GM23338 (cell line): ENCODE data around the gene TP53BP1. TPM values are rescaled to one million over a fixed set of nuclear protein-coding genes. Genes with fewer than 3 reads are reported as not detected.

Source experiments
- ATAC-seq: fragments of 200-7000 bp; cut with Tn5 transposase; 3 replicates; pipeline ENCODE4 v1.9.1; 2020
- DNase-seq: peaks from one replicate; pipeline ENCODE4 v3.0.0-alpha.2; 2015; ENCODE audit warnings: low spot score
- H2AFZ ChIP-seq: fragments of 200-600 bp; sonication (generic); 2 replicates; pipeline ENCODE4 v1.8.0; 2016; ENCODE audit warnings: antibody characterized with exemption, mild to moderate bottlenecking, moderate library complexity
- H3F3A ChIP-seq: fragments of 200-600 bp; sonication (generic); replicated peaks from 2 replicates; pipeline ENCODE4 v1.8.0; 2017; ENCODE audit warnings: antibody characterized with exemption, mixed run types, low read depth
- H3K27ac ChIP-seq: fragments of 200-600 bp; sonication (generic); 2 replicates; pipeline ENCODE4 v1.6.1; 2016; ENCODE audit warnings: low read depth
- H3K27me3 ChIP-seq: fragments of 200-600 bp; sonication (generic); 2 replicates; pipeline ENCODE4 v1.8.0; 2016; ENCODE audit warnings: mild to moderate bottlenecking, mixed run types, moderate library complexity; ENCODE audit not compliant: insufficient read depth
- H3K36me3 ChIP-seq: fragments of 200-600 bp; sonication (generic); 2 replicates; pipeline ENCODE4 v1.8.0; 2016; ENCODE audit warnings: mild to moderate bottlenecking; ENCODE audit not compliant: insufficient read depth
- H3K4me1 ChIP-seq: fragments of 200-600 bp; sonication (generic); 2 replicates; pipeline ENCODE4 v1.8.0; 2016; ENCODE audit warnings: mild to moderate bottlenecking, moderate library complexity; ENCODE audit not compliant: insufficient read depth
- H3K4me2 ChIP-seq: fragments of 200-600 bp; sonication (generic); 2 replicates; pipeline ENCODE4 v1.7.1; 2017; ENCODE audit warnings: mixed run types
- H3K4me3 ChIP-seq: fragments of 200-600 bp; sonication (generic); 2 replicates; pipeline ENCODE4 v1.6.1; 2016; ENCODE audit warnings: mixed run types
- H3K79me2 ChIP-seq: fragments of 200-600 bp; sonication (generic); replicated peaks from 2 replicates; pipeline ENCODE4 v1.8.0; 2017; ENCODE audit warnings: mild to moderate bottlenecking; ENCODE audit not compliant: insufficient read depth
- H3K9me2 ChIP-seq: fragments of 200-600 bp; sonication (generic); 2 replicates; pipeline ENCODE4 v1.8.0; 2017; ENCODE audit not compliant: insufficient read depth
- H4K20me1 ChIP-seq: fragments of 200-600 bp; sonication (generic); replicated peaks from 2 replicates; pipeline ENCODE4 v1.8.0; 2017; ENCODE audit warnings: mild to moderate bottlenecking; ENCODE audit not compliant: insufficient read depth
- H3K27ac Mint-ChIP-seq: 2 replicates; pipeline ENCODE4 v1.8.0; 2020; ENCODE audit warnings: inconsistent platforms, mild to moderate bottlenecking, moderate library complexity, mixed read lengths
- H3K27me3 Mint-ChIP-seq: 3 replicates; pipeline ENCODE4 v1.8.0; 2022; ENCODE audit warnings: low read depth, mild to moderate bottlenecking, moderate library complexity, mixed read lengths, inconsistent platforms; ENCODE audit not compliant: insufficient read depth, poor library complexity
- H3K36me3 Mint-ChIP-seq: 3 replicates; pipeline ENCODE4 v1.8.0; 2021; ENCODE audit warnings: low read depth, mild to moderate bottlenecking, inconsistent platforms, moderate library complexity, mixed read lengths
- H3K4me1 Mint-ChIP-seq: 3 replicates; pipeline ENCODE4 v1.8.0; 2020; ENCODE audit warnings: mild to moderate bottlenecking, inconsistent platforms, mixed read lengths
- H3K4me3 Mint-ChIP-seq: 3 replicates; pipeline ENCODE4 v1.8.0; 2021; ENCODE audit warnings: moderate library complexity, mild to moderate bottlenecking, inconsistent platforms, mixed read lengths
- H3K9me3 Mint-ChIP-seq: 3 replicates; pipeline ENCODE4 v1.8.0; 2020; ENCODE audit warnings: moderate library complexity, mild to moderate bottlenecking, inconsistent platforms, mixed read lengths
- CTCF ChIP-seq, 2 experiments: fragments of 200-600 bp in 1 of 2; sonication (generic) in 1 of 2; conservative IDR thresholded peaks; 2 replicates each; pipeline versions ENCODE4 v1.5.1 to v1.6.1; 2016 to 2017; ENCODE audit warnings: antibody characterized with exemption in 2 of 2, low read depth in 2 of 2, mild to moderate bottlenecking in 2 of 2, moderate library complexity in 1 of 2
- EZH2phosphoT487 ChIP-seq: fragments of 200-600 bp; sonication (generic); IDR thresholded peaks from one replicate; pipeline ENCODE4 v1.8.1; 2018; ENCODE audit warnings: antibody characterized with exemption; ENCODE audit not compliant: unreplicated experiment
- POLR2AphosphoS5 ChIP-seq: IDR thresholded peaks from 2 replicates; pipeline ENCODE4 v1.6.1; 2016; ENCODE audit warnings: antibody characterized with exemption, low read depth
- REST ChIP-seq: IDR thresholded peaks from one replicate; pipeline ENCODE4 v1.6.1; 2018; ENCODE audit warnings: antibody characterized with exemption; ENCODE audit not compliant: unreplicated experiment
- STAT1 ChIP-seq: IDR thresholded peaks from one replicate; pipeline ENCODE4 v1.6.1; 2016; ENCODE audit warnings: antibody characterized with exemption; ENCODE audit not compliant: unreplicated experiment
- ZNF114 ChIP-seq: fragments of 250-450 bp; sonication (Bioruptor Pico); IDR thresholded peaks from 2 replicates; pipeline ENCODE4 v1.5.0; 2020; ENCODE audit warnings: mild to moderate bottlenecking, moderate library complexity
- polyA plus RNA-seq: library from polyadenylated mRNA; unstranded; fragments of >200 nt; fragmentation: Nextera tagmentation; extraction: Ambion mirVana; gene quantifications from 2 replicates; pipeline ENCODE4 v1.2.1, GENCODE V29; 2016
- total RNA-seq: library from RNA; depleted of rRNA; stranded (reverse); fragments of >200 nt; shearing (Covaris generic); gene quantifications from 2 replicates; pipeline ENCODE4 v1.2.3, GENCODE V29; 2014
- TF ChIP-seq, protein P1 (sequence below): fragments of 250-450 bp; sonication (Bioruptor Pico); IDR thresholded peaks from 2 replicates; pipeline ENCODE4 v1.5.0; 2020; ENCODE audit warnings: mild to moderate bottlenecking, moderate library complexity

Gene TP53BP1
- total and polyA plus RNA-seq, 2 experiments from 2014 or later = 17.7 to 81.3 TPM

DNA sequence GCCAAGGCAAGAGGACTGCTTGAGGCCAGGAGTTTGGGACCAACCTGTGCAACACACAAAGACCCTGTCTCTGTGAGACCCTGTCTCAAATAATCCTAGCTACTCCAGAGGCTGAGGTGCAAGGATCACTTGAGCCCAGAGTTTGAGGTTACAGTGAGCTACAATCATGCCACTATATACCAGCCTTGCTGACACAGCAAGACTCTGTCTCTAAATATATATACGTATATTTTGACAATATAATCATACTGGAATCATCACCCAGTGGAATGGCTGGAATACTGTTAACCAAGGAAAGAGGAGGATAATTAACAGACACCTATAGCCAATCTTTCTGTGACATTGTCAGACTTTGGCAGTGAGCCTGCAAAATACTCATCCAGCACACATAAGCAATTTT, 15.5 kb upstream of the TP53BP1 start:
- DNase-seq (no peak), ATAC-seq (no peak)
- no peak overlapping the region for H2AFZ ChIP-seq
- no peak overlapping the region for H3K4me2 ChIP-seq
- H3K4me1 ChIP-seq = peaks cover 16% of the 10 kb centered on the region
- H3K27ac Mint-ChIP-seq = no peak overlapping the region
- H3F3A ChIP-seq = peaks cover 11% of the 10 kb centered on the region
- peaks cover 23% of the 10 kb centered on the region for H3K27me3 ChIP-seq
- TF ChIP-seq CTCF (conservative IDR thresholded peaks at IDR 0.05; ENCODE audit: low read depth in 2 of 2) (no peak), POLR2AphosphoS5 (no peak), EZH2phosphoT487 (no peak)
- no peak overlapping the region; the same call in 2 of the 3 replicates for H3K4me3 Mint-ChIP-seq
- H4K20me1 ChIP-seq = no peaks in the 10 kb centered on the region
- H3K9me3 Mint-ChIP-seq = no peaks in the 10 kb centered on the region
- peaks cover 26% of the 10 kb centered on the region for H3K27me3 Mint-ChIP-seq
- no peaks in the 10 kb centered on the region for H3K9me2 ChIP-seq
- no peak overlapping the region for H3K27ac ChIP-seq
- no peaks in the 10 kb centered on the region for H3K79me2 ChIP-seq
- peaks cover 21% of the 10 kb centered on the region for H3K4me1 Mint-ChIP-seq
- H3K36me3 Mint-ChIP-seq = no peaks in the 10 kb centered on the region; the same call in 2 of the 3 replicates
- H3K36me3 ChIP-seq = no peaks in the 10 kb centered on the region
- H3K4me3 ChIP-seq = no peak overlapping the region

GRCh38 chr15:43505738-43506137, 12.8 kb upstream of the TP53BP1 start:
- Histone ChIP-seq H3K27me3 (no peaks in the 10 kb centered on the region), H3F3A (peaks cover 4% of the 10 kb centered on the region), H2AFZ (no peak overlapping the region), H3K36me3 (no peaks in the 10 kb centered on the region), H3K4me1 (peaks cover 10% of the 10 kb centered on the region), H3K27ac (no peak overlapping the region), H3K9me2 (no peaks in the 10 kb centered on the region), H4K20me1 (no peaks in the 10 kb centered on the region), H3K79me2 (no peaks in the 10 kb centered on the region), H3K4me2 (no peak overlapping the region), H3K4me3 (no peak overlapping the region)
- DNase-seq (no peak), ATAC-seq (no peak)
- Mint-ChIP-seq H3K4me1 (peaks cover 12% of the 10 kb centered on the region), H3K9me3 (no peaks in the 10 kb centered on the region), H3K36me3 (no peaks in the 10 kb centered on the region), H3K27me3 (peaks cover 11% of the 10 kb centered on the region), H3K27ac (no peak overlapping the region), H3K4me3 (no peak overlapping the region)
- TF ChIP-seq POLR2AphosphoS5 (no peak), CTCF (conservative IDR thresholded peaks at IDR 0.05; ENCODE audit: low read depth in 2 of 2) (no peak), STAT1 (no peak), ZNF114 (CRISPR knock-in tag) (no peak), REST (no peak), EZH2phosphoT487 (no peak)
- TF ChIP-seq, protein P1, sequence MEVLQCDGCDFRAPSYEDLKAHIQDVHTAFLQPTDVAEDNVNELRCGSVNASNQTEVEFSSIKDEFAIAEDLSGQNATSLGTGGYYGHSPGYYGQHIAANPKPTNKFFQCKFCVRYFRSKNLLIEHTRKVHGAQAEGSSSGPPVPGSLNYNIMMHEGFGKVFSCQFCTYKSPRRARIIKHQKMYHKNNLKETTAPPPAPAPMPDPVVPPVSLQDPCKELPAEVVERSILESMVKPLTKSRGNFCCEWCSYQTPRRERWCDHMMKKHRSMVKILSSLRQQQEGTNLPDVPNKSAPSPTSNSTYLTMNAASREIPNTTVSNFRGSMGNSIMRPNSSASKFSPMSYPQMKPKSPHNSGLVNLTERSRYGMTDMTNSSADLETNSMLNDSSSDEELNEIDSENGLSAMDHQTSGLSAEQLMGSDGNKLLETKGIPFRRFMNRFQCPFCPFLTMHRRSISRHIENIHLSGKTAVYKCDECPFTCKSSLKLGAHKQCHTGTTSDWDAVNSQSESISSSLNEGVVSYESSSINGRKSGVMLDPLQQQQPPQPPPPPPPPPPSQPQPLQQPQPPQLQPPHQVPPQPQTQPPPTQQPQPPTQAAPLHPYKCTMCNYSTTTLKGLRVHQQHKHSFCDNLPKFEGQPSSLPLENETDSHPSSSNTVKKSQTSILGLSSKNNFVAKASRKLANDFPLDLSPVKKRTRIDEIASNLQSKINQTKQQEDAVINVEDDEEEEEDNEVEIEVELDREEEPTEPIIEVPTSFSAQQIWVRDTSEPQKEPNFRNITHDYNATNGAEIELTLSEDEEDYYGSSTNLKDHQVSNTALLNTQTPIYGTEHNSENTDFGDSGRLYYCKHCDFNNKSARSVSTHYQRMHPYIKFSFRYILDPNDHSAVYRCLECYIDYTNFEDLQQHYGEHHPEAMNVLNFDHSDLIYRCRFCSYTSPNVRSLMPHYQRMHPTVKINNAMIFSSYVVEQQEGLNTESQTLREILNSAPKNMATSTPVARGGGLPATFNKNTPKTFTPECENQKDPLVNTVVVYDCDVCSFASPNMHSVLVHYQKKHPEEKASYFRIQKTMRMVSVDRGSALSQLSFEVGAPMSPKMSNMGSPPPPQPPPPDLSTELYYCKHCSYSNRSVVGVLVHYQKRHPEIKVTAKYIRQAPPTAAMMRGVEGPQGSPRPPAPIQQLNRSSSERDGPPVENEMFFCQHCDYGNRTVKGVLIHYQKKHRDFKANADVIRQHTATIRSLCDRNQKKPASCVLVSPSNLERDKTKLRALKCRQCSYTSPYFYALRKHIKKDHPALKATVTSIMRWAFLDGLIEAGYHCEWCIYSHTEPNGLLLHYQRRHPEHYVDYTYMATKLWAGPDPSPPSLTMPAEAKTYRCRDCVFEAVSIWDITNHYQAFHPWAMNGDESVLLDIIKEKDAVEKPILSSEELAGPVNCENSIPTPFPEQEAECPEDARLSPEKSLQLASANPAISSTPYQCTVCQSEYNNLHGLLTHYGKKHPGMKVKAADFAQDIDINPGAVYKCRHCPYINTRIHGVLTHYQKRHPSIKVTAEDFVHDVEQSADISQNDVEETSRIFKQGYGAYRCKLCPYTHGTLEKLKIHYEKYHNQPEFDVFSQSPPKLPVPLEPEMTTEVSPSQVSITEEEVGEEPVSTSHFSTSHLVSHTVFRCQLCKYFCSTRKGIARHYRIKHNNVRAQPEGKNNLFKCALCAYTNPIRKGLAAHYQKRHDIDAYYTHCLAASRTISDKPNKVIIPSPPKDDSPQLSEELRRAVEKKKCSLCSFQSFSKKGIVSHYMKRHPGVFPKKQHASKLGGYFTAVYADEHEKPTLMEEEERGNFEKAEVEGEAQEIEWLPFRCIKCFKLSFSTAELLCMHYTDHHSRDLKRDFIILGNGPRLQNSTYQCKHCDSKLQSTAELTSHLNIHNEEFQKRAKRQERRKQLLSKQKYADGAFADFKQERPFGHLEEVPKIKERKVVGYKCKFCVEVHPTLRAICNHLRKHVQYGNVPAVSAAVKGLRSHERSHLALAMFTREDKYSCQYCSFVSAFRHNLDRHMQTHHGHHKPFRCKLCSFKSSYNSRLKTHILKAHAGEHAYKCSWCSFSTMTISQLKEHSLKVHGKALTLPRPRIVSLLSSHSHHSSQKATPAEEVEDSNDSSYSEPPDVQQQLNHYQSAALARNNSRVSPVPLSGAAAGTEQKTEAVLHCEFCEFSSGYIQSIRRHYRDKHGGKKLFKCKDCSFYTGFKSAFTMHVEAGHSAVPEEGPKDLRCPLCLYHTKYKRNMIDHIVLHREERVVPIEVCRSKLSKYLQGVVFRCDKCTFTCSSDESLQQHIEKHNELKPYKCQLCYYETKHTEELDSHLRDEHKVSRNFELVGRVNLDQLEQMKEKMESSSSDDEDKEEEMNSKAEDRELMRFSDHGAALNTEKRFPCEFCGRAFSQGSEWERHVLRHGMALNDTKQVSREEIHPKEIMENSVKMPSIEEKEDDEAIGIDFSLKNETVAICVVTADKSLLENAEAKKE (CRISPR knock-in tag) = no peak
